Stomach (tissue), 9 donors: ENCODE data around the gene CPA5. TPM values are rescaled to one million over a fixed set of nuclear protein-coding genes. Genes with fewer than 3 reads are reported as not detected.

Experiments
- DNase-seq, 2 donors: peaks; one replicate each; pipeline versions ENCODE4 v3.0.0 to v3.0.0-alpha.2; 2013 to 2019
- H3K27ac ChIP-seq, 5 donors: fragments of 200-600 bp in 4 of 5; sonication (generic) in 4 of 5; one replicate each; pipeline ENCODE4 v1.5.1; 2013 to 2019; ENCODE audit warnings: mild to moderate bottlenecking in 1 of 5, moderate library complexity in 1 of 5
- H3K27me3 ChIP-seq, 3 donors: fragments of 200-600 bp; sonication (generic); one replicate each; pipeline ENCODE4 v1.5.1; 2017 to 2019; ENCODE audit warnings: mixed run types in 1 of 3
- H3K36me3 ChIP-seq, 4 donors: fragments of 200-600 bp; sonication (generic); 1 replicate in 3 of 4; 2 replicates in 1 of 4; pipeline ENCODE4 v1.5.1; 2016 to 2019
- H3K4me1 ChIP-seq, 4 donors: fragments of 200-600 bp; sonication (generic); one replicate each; pipeline ENCODE4 v1.5.1; 2016 to 2019
- H3K4me3 ChIP-seq, 4 donors: fragments of 200-600 bp; sonication (generic) in 3 of 4; one replicate each; pipeline ENCODE4 v1.5.1; 2016 to 2019; ENCODE audit warnings: mild to moderate bottlenecking in 1 of 4
- H3K9me3 ChIP-seq, 4 donors: fragments of 200-600 bp; sonication (generic); one replicate each; pipeline ENCODE4 v1.5.1; 2016 to 2019
- EP300 ChIP-seq: sonication (generic); formaldehyde crosslinking; IDR thresholded peaks from one replicate; pipeline ENCODE4 v1.6.1; 2017; ENCODE audit warnings: antibody characterized with exemption
- POLR2A ChIP-seq, 4 donors: fragments of 450-650 bp; IDR thresholded peaks; one replicate each; pipeline ENCODE4 v1.6.1; 2016; ENCODE audit warnings: antibody characterized with exemption in 4 of 4, control low read depth in 2 of 4, mild to moderate bottlenecking in 1 of 4, moderate library complexity in 1 of 4
- POLR2AphosphoS5 ChIP-seq, 3 donors: sonication (generic); formaldehyde crosslinking; IDR thresholded peaks; one replicate each; pipeline ENCODE4 v1.6.1; 2016; ENCODE audit warnings: antibody characterized with exemption in 3 of 3
- WGBS, 5 donors: extraction: QIAGEN DNeasy Blood & Tissue Kit in 3 of 5; methylation state at CpG; one replicate each; pipeline versions ENCODE4 v1.1.5 to v1.1.7; 2013 to 2018; 5-methylcytosine and 5-hydroxymethylcytosine counted together
- intact Hi-C: fragments of 100-400 bp; cut with DNase I; formaldehyde crosslinking; loops from one replicate; pipeline ENCODE4 v1.15.1; 2023; ENCODE audit warnings: low total_unique reads
- polyA plus RNA-seq, 3 donors: library from polyadenylated mRNA; stranded (reverse); fragments of 200-250 nt; gene quantifications; one replicate each; pipeline ENCODE4 v1.2.3, GENCODE V29; 2013
- total RNA-seq, 5 donors: library from RNA; depleted of rRNA; stranded (reverse); fragments of >200 nt; gene quantifications; one replicate each; pipeline versions ENCODE4 v1.1.0 to v1.2.3, GENCODE V29; 2014 to 2016
- TF ChIP-seq, protein P1 (sequence below), 7 experiments: fragments of 450-650 bp in 4 of 7; fragments of 200-600 bp in 3 of 7; sonication (generic) in 3 of 7; IDR thresholded peaks; one replicate each; pipeline ENCODE4 v1.5.1; 2016 to 2019; ENCODE audit warnings: antibody characterized with exemption in 7 of 7, control low read depth in 2 of 7, mild to moderate bottlenecking in 1 of 7
- donor health status: healthy with polysubstance abuse.
- donor health status: Bipolar disorder and iron deficiency.
- donor health status: healthy.

Gene CPA5
- total and polyA plus RNA-seq, 8 donors, result 0.48 TPM; not detected in 7

DNA sequence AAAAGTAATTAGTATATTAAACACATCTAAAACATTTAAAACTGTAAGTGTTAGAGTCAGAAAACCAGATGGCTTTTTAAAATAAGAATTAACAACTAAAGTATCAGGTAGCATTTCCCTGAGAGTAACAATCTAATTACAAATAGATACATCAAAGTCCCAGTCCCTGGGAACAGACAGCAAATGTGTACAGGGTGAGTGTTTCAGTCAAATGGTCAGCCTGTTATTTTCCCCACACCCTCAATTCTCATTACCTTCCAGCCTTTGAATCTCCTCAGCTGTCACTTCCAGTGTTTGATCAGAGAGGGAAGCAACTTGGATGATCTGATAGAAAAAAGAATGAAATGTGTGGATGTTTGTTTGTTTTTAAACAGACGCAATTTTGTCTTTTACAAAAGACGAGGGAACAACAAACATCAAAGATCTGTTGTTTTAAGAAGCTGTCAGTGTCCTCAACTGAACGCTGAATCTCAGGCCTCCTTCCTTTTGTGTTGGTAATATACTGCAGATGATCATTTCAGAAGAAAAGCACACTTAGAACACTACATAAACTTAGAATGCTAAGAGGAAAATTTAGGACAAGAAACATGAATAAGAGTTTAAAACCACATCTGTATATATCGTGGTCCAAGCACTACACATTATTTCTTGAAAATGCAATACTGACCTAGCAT, 66.4 kb downstream of the CPA5 start:
- 66 to 84% (median 78%) methylated on average over 4 of the region's 4 CpGs for WGBS, 5 donors
- Histone ChIP-seq H3K36me3 (peaks cover 0 to 3% (median 0%) of the 10 kb centered on the region in 4 donors), H3K4me1 (peaks cover 0 to 6% (median 0%) of the 10 kb centered on the region in 4 donors), H3K4me3 (no peak overlapping the region), H3K9me3 (no peaks in the 10 kb centered on the region), H3K27me3 (no peaks in the 10 kb centered on the region), H3K27ac (no peak overlapping the region)
- TF ChIP-seq, protein P1, sequence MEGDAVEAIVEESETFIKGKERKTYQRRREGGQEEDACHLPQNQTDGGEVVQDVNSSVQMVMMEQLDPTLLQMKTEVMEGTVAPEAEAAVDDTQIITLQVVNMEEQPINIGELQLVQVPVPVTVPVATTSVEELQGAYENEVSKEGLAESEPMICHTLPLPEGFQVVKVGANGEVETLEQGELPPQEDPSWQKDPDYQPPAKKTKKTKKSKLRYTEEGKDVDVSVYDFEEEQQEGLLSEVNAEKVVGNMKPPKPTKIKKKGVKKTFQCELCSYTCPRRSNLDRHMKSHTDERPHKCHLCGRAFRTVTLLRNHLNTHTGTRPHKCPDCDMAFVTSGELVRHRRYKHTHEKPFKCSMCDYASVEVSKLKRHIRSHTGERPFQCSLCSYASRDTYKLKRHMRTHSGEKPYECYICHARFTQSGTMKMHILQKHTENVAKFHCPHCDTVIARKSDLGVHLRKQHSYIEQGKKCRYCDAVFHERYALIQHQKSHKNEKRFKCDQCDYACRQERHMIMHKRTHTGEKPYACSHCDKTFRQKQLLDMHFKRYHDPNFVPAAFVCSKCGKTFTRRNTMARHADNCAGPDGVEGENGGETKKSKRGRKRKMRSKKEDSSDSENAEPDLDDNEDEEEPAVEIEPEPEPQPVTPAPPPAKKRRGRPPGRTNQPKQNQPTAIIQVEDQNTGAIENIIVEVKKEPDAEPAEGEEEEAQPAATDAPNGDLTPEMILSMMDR (IDR thresholded peaks at IDR 0.05), result no peak
- no peak for TF ChIP-seq POLR2A (IDR thresholded peaks at IDR 0.05)
- TF ChIP-seq EP300, result no peak
- TF ChIP-seq POLR2AphosphoS5 (IDR thresholded peaks at IDR 0.05), result no peak
- intact Hi-C loops, result no loop called here
- DNase-seq, result no peak

DNA sequence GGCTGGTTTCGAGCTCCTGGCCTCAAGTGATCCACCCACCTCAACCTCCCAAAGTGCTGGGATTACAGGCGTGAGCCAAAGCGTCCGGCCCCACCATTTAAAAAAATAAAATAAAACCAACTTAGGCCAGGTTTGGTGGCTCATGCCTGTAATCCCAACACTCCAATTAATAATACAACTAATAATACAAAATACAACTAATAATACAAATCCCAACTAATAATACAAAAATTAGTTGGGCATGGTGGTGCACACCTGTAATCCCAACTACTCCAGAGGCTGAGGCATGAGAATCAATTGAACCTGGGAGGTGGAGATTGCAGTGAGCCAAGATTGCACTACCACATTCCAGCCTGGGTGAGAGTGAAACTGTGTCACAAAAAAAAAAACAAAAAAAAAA, 68.6 kb downstream of the CPA5 start:
- DNase-seq, result no peak
- H3K4me1 ChIP-seq, result peaks cover 0 to 6% (median 0%) of the 10 kb centered on the region in 4 donors
- H3K27ac ChIP-seq, result no peak overlapping the region
- H3K9me3 ChIP-seq, result no peaks in the 10 kb centered on the region
- WGBS, 5 donors, result 81 to 100% (median 98%) methylated on average over 4 of the region's 4 CpGs
- peaks cover 0 to 3% (median 0%) of the 10 kb centered on the region in 4 donors for H3K36me3 ChIP-seq
- H3K4me3 ChIP-seq, result no peak overlapping the region
- intact Hi-C loops, result no loop called here
- TF ChIP-seq POLR2A (IDR thresholded peaks at IDR 0.05) (no peak), EP300 (no peak), POLR2AphosphoS5 (IDR thresholded peaks at IDR 0.05) (no peak)
- TF ChIP-seq, protein P1 (IDR thresholded peaks at IDR 0.05), result no peak
- H3K27me3 ChIP-seq, result no peaks in the 10 kb centered on the region

DNA sequence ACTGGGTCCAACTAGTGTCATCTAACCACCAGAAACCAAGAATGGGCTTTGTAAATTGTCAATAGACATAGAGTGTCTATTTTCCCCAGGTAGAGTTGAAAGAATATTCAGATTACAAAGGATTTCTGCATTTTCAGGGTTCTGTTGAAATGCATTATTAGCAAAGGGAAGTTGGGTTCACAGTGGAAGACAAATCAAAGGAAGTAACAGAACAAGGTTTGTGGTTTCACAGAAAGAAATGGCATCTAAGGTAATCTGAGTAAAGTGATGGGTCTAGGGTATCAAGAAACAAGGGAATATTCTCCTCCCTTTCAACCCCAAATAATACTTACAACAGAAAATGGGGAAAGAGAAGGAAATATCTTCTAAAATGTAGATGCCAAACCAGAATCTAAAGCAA, 70.4 kb downstream of the CPA5 start:
- DNase-seq, result no peak
- H3K27ac ChIP-seq, result no peak overlapping the region
- no peak overlapping the region for H3K4me3 ChIP-seq
- peaks cover 0 to 3% (median 0%) of the 10 kb centered on the region in 4 donors for H3K36me3 ChIP-seq
- H3K27me3 ChIP-seq, result no peaks in the 10 kb centered on the region
- no peak for TF ChIP-seq POLR2AphosphoS5 (IDR thresholded peaks at IDR 0.05)
- no peak for TF ChIP-seq POLR2A (IDR thresholded peaks at IDR 0.05)
- no peak for TF ChIP-seq EP300
- TF ChIP-seq, protein P1 (IDR thresholded peaks at IDR 0.05), result no peak
- intact Hi-C loops, result no loop called here
- no peaks in the 10 kb centered on the region for H3K4me1 ChIP-seq
- no peaks in the 10 kb centered on the region for H3K9me3 ChIP-seq

DNA sequence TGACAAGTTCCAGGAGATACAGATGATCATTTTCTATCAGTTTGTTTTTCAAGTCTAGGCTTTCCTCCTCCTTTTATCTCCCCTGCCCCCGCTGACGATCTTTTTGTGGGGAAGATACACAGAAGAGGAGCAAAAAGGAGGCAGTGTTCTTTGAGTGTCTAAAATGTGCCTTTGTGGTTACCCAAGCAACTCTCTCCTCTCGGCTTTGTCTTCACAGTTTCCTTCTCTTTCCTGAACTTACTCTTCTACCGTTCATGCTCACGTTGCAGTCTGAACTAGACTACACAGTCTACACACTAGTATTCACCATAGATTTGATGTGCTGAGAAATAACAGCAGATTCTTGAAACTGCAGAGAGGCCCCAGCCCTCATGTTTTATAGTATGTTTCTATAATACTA, 72.6 kb downstream of the CPA5 start:
- Histone ChIP-seq H3K4me3 (no peak overlapping the region), H3K36me3 (no peaks in the 10 kb centered on the region), H3K27me3 (no peaks in the 10 kb centered on the region), H3K27ac (no peak overlapping the region), H3K4me1 (peaks cover 0 to 17% (median 8%) of the 10 kb centered on the region in 4 donors), H3K9me3 (no peaks in the 10 kb centered on the region)
- DNase-seq, result no peak
- intact Hi-C loops, result no loop called here
- 58 to 77% (median 63%) methylated on average over 5 of the region's 5 CpGs for WGBS, 5 donors
- no peak for TF ChIP-seq EP300
- TF ChIP-seq POLR2AphosphoS5 (IDR thresholded peaks at IDR 0.05), result no peak
- TF ChIP-seq POLR2A (IDR thresholded peaks at IDR 0.05), result no peak
- TF ChIP-seq, protein P1 (IDR thresholded peaks at IDR 0.05), result no peak
